Activated CD4-positive, CD25-positive, alpha-beta regulatory T cell treated with anti-CD3 and anti-CD28 coated beads, Interleukin-2, amount 50 U/mL, for 72 hours (primary cell): Measurements from ENCODE around the gene KLHL30.
"Not testable (repeated sequence)": the region's sequence is repeated elsewhere in the genome, so short reads cannot be mapped to it uniquely, and the experiment has no call there.

Experiments
- DNase-seq: peaks from one replicate; pipeline ENCODE4 v3.0.0; 2021

Gene KLHL30

GRCh38 chr2:238163481-238164198 lies 25.2 kb downstream of the KLHL30 start:
- DNase-seq, result no peak

DNA sequence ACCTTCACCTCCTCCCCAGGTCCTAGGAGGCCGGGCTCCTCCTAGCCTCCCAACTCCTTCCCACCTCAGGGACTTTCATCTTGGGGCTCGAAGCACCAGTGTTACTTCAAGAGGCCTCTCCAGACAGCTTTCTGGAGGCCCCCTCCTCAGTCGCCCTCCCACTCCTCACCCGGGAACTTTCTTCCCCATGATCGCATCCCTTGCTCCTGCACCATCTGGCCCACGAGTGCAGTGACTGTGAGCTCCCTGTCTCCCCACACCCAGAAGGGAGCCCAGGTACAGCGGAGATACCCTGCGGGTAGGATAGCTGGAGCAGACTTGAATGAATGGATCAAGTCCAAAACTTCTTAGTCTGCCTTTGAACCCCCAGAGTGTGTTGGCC lies 26.4 kb downstream of the KLHL30 start:
- DNase-seq, result no peak

DNA sequence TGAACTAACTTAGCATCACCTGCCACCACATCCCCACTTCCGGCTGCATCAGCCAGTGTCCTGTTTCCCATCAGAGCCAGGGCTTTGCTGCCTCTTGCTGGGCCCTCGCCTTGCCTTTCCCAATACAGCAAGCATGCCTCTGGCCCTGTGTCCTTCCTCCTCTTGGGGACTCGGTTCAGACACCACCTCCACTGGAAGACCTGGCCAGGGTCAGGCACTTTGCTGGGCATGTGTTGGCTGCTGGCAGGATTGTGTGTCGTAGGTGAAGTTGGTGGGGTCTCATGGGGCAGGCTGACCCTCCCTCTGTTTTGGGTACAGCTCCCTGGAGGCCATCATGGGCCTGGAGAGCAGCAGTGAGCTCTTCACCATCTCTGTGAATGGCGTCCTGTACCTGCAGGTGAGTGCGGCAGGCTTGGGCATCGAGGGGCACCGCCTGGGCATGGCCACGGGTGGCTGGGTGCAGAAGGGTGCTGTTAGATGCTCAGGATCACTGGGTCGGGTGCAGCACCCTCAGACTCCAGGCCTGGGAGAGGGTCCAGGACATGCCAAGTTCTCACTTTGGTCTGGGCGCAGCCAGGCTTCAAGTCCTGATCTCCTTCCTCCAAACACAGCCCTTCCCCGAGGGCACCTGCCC lies 26.9 kb downstream of the KLHL30 start:
- DNase-seq, result no peak

- DNase-seq, result no peak
These were observed 28.2 kb downstream of the KLHL30 start for GRCh38 chr2:238166391-238167343.

GRCh38 chr2:238167344-238167715 lies 28.9 kb downstream of the KLHL30 start:
- no peak for DNase-seq

DNA sequence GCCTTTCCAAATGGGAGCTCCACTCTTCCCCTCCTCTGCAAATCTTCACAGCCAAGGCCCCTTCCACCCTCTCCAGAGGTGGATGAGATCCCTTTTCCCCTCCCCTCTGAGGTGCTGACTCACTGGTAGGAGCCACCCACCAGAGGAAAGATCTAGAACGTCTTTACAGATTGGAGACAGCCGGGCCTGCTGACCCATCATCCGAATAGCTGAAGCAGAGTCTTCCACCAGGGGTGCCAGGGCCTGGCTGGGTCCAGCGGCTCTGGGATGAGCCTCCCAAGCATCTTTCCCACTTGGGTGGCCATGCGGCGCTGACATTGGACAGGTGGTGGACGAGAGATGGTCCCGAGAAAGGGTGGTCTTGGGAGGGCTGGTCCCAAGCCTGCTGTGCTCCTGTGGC lies 29.3 kb downstream of the KLHL30 start:
- DNase-seq, result no peak

DNA sequence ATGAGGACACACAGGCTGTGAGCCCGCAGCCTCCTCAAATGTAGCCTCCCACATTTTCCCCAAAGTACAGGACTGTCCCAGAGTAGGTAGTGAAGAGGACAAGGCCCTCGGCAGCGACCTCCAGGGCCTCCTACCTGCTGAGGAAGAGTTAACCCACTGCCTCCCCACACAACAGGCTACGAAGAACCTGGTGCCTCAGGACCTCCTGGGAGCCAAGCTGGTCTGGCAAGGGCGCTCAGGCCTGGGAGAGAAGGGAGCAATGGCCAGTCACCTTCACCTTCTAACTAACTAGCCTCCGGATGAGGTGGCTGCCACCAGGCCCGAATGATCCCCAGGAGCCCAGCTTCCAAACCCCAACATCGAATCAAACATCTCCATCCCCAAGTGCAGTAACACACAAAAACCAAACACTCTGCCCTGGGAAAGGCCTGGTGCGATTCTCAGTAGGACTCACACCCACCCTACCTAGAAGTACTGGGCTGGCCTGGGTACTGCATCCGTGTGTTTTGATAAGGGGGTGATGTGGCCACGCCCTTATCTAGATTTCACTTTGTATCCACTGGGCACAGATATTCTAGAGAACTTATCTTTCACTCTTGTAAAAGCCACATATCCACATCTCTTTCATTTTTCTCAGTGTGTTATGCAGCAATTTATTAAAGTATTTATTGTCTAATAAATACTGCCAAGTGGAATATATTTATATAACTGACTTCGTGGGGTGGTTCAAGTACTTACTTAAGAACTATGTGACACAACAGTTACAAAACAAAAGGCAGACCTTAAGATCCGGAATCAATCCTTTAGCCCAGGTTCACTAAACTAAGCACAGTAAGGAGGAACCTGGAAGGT lies 30.0 kb downstream of the KLHL30 start:
- DNase-seq, result no peak

- no peak for DNase-seq
These were observed 30.7 kb downstream of the KLHL30 start for GRCh38 chr2:238169048-238169707.

DNA sequence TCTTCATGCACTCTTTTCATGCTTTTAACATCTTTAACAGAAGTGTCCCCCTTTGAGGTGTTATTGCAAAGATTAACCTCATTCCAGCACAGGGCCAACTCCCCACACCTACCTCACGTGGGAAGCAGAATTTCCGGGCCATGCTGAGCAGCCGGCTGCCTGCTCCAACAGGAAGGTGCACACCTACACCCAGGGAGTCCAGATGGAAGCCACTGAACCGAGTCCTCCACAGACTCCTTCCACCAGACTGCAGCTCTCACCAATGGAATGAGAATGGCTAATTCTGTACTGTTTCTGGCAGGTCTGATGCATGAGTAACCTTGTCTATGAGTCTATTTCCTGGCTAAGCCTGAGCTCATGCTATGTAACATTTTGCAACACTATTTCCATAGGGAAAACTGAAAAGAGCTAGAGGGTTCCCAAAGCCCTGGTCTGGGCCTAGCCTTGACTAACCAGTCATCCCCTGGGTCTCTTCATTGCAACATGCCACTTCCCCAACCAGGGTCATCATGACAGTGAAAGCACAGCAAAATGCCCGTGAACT lies 31.3 kb downstream of the KLHL30 start:
- DNase-seq, result no peak

DNA sequence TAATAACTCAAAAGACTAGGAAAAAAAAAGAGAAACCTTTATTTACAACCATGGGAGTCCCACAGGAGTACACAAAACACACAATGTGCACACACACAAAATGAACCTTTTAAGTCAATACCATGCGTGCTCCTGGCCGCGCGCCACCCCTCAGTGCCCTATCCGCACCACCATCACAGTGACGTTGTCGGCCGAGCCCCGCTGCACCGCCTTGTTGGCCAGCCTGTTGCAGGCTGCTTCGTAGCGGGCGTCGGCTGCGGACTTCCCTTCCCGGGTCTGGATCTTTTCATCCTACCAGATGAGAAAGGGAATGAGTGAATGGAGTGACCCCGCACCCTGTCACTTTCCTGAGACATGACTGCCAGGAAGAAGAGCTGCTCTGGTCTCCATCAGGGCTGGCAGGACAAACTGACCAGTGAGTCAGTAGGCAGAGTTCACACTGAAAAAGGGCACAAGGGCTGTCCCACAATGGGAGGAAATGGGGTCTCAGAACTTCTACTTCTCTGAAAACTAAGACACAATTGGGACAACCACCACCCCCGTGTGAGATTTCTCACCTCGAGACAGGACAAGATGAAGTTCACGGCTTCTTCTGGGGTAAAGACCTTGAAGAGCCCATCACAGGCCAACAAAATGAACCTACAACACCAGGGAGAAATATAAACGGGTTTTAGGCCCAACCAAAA lies 32.1 kb downstream of the KLHL30 start:
- DNase-seq, result no peak

GRCh38 chr2:238171072-238171431 lies 32.6 kb downstream of the KLHL30 start:
- DNase-seq, result not testable (repeated sequence)

DNA sequence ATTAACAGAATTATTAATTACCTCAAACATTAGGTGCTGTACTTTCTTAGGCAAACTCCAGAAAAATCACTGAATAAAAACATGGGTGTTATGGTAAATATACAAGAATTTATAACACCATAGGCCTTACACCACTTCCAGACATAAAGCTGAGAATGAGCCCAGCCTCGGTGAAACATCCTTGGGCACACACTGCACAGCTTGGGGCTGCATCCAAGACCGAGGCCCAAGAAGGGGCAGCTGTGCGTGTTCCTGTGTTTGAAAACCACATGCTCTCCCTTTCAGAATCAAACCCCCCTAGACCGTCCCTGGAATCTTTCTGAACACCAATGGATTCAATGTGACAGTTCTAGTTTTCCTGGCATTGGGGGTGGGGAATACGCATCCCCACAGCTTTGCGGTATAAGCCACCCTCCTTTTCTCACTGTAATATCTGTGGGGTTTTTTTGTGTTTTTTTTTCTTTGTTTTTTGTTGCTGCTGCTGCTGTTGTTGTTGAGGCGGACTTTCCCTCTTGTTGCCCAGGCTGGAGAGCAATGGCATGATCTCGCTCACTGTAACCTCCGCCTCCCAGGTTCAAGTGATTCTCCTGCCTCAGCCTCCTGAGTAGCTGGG lies 33.2 kb downstream of the KLHL30 start:
- DNase-seq, result no peak

- no peak for DNase-seq
These were observed 34.0 kb downstream of the KLHL30 start for GRCh38 chr2:238172439-238172838.

DNA sequence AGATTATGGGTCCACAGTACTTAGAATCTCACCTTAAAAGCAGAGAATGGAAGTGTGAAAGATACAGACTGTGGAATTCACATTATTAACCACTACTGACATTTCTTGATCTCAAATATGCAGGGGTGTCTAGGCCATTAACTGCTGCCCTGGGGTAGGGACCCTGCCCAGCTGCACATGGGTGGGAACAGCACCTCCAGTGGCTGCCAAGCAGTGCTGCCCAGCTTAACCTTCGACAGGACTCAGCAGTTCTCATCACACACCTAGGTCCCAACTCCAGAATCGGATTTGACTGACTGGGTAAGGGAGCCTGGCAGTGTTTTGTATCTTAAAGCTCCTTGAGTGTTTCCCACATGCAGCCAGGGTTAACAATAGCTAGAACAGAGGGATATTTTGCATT lies 35.2 kb downstream of the KLHL30 start:
- no peak for DNase-seq

DNA sequence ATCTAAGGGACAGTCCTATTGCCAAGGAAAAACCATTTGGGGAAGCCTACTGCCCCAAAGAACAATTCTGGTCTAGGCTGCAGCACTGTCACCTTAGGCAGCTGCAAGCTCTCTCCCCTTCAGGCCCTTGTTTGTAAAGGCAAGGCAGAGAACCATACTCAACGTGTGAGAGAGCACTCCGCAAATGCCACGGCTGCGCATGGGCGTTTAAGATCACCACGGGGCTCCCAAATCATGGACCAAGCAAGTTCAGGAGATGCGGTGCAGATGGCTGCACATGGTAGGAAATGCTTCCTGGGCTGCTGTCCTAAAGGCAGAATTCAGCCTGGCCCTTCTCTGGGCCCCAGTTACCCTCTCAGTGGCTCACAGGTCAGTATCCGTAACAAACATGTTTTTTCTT lies 35.8 kb downstream of the KLHL30 start:
- no peak for DNase-seq

GRCh38 chr2:238174701-238175100 lies 36.2 kb downstream of the KLHL30 start:
- no peak for DNase-seq

- no peak for DNase-seq
These were observed 38.1 kb downstream of the KLHL30 start for GRCh38 chr2:238176613-238177012.

GRCh38 chr2:238180554-238180953 lies 42.1 kb downstream of the KLHL30 start:
- no peak for DNase-seq

- DNase-seq, result no peak
These were observed 43.9 kb downstream of the KLHL30 start for GRCh38 chr2:238182362-238182761.

DNA sequence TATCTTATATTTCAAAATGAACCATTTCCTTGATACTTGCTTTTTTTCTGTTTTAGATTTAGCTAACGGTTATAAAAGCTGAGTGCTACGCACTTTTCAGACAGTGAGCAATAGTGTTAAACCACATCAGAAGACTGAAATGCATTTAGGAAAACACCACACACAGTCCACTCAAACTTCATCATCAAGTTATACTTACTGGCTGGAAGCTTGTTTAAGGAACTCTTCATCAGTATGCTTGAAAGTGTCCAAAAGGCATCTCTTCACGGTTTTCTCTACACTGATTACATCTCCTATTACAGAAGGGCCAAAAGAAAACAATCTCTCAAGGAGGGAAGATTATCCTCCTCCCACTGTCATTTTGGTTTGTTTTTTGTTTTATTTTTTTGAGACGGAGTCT lies 45.4 kb downstream of the KLHL30 start:
- no peak for DNase-seq
